TTC549 (cell line): Measurements from ENCODE around the gene STEAP1B.

ENCODE experiments used
- FAIRE-seq: peaks from 2 replicates; lab custom pipeline; 2012; peaks lifted over from hg19 to GRCh38; lab: Jason Lieb, UNC

The STEAP1B gene

DNA sequence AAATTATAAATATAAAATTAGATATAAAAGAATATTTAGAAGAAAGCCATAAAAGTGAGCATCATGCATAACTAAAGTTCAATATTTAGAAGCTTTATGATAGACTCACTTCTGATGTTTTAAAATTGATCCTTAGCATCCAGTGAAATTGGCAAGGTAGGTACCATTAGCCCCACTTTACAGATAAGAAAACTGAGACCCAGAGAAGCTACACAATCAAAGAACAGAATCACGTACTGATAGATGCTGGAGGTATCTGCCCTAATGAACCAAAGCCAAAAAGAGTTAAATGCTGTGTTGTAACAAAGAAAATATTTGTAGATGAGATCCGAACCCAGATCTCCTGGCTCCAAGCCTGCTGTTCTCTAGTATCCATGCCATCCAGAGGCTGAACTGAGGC is 100.4 kb downstream of the STEAP1B start:
- FAIRE-seq, result no peak

DNA sequence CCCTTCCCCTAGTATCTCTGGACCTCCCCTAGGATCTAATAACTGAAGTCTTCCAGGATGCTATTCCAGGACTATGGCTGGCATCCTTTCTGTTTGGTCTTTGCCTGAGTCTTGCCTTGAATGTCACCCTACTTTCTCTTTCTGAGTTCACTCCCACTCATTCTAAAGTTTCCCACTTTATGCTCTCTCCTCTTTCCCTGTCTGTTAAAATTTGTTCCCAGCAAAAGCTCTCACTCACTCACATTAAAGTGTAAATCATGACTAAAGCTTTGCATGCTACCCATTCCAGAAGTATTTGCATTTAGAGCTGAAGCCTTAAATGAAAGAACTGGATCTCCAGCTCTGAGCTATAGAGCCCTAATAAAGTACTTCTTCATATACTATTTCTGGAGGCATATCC is 100.9 kb downstream of the STEAP1B start:
- FAIRE-seq, result no peak

DNA sequence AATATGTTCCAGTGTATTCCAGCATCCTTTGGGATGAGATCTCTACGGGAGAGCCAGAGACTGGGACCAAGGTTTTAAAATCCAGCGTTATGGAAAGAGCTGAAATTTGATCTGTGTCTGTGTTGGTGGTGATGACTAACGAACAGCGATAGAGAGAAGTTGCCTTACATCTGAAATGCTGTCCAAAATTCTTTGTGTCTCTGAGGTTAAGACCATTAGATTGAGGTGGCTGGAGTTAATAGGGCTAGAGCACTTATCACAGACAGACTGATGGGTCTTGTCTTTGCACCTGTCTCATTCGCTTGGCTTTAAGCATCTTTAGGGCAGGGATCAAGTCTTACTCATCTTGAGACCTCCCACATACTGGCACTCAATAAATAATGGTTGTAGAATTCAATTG is 102.0 kb downstream of the STEAP1B start:
- FAIRE-seq, result no peak

DNA sequence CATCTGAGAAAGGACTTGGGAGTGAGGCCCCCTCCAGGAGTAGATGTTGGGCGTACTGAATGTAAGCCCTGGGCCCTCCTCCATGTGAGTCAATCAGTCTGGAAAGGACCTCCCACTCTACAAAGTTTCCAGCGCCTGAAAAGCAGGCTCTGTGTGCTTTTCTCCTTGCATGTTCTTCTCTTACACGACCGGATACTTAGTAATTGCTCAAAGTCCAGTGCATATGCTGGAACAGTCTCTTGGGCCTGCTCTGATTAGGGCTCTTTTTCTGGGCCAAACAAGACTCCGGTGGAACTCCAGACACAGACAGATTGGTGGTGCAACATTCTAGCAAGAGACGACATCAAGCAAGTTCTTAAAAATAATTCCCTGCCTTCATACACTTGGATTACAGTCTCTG is 104.8 kb downstream of the STEAP1B start:
- FAIRE-seq, result no peak

DNA sequence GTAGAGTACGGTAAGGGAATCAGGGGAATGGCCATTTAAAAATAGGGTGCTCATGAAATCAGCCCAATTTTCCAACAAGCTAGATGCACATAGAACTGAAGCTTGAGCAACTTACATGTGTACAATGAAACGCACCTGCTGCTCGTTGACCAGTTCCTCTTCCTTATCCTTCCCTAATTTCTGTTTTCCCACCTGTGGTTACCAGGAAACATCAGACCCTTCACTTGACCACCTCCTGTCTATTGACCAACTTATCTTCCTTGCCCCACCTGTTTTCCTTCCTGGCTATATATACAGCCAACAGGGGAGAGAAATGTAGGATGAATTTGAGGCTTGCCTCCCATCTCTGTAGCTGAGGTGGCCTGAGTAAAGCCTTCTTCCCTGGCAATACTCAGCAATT is 105.2 kb downstream of the STEAP1B start:
- no peak for FAIRE-seq

DNA sequence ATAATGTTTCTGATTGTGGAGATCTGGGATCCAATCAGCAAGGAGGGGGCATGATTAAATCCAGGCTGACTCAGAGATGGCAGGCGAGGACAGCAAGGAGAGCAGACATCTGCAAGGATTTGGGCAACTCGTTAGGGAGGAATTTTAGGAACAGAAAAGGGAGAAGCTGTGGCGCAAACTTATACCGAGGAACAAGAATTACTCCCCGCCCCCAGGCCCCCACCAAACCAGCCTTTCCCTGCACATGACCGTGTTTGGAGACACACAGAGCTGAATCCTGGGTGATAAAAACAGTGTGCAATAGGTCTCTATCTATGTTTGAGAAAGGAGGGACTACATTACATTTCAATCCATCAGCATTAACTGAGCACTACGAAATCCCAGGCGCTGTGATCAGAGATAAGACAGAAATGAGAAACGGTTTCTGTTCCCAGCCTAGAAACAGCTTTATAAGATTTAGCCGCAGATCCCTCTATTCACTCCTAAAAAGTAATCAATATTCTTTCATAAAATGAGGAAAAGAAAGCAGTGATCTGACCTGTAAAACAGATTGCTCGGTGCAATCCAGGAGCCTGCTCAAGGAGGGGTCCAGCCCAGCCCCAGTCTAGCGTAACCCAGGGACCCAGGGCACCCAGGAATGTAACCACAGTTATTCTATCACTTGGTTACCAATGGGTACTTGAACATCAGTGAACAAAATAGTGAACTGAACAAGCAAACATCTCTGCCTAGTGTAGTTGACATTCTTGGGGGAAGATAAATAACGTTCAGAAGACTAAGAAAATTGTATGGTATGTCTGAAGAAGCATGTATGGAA is 105.9 kb downstream of the STEAP1B start:
- no peak for FAIRE-seq

DNA sequence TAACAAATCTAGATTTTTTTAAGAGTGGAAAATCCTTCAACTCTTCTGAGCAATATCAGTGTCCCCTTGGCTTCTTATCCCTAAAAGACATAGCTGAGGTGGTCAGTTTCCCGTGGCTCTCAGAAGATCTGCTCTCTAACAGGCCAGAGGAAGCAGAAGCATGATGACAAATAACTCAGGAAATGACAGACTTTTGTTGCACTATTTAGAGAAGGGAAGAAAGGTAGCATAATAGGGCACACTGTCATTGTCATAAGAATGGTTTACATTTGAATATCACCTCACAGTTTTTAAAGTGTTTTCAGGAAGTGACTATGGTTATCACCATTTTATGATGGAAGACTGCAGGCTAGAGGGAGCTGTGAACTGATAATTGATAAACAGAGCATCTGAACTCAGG is 109.5 kb downstream of the STEAP1B start:
- FAIRE-seq, result no peak

DNA sequence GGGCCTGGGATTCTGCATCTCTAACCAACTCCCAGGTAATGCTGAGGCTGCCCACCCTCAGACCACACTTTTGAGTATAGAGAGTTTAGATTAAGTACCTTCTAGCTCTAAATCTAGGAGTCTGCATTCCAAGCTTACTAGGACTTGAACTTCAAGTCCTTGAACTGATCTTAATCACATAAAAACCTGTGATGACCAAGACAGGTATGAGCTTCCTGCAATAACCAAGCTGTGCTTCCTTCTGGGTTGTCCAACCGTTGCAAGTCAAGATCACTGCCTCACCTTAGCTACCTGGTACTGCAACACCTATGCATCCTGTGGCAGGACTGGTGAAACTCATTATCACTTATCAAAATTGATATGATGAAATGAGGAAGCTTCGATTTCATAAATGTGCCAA is 110.1 kb downstream of the STEAP1B start:
- FAIRE-seq, result no peak

DNA sequence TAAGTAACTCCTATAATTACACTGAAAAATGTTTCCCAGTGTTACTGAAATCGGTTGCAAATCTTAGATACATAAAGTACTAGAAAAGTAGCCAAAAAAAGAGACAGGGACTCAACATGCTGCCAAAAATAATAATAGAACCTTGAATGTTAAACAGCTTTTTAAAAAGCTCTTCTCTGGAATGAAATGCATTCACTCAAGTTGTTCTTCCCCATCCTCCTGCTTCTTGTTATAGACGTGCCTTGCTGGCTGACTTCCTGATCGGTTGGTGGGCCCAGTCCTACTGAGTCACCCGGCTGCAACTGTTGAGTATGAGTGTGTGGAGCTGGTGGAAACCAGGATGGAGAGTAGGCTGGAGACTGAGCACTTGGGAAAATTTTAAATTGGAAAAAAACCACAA is 112.4 kb downstream of the STEAP1B start:
- no peak for FAIRE-seq

DNA sequence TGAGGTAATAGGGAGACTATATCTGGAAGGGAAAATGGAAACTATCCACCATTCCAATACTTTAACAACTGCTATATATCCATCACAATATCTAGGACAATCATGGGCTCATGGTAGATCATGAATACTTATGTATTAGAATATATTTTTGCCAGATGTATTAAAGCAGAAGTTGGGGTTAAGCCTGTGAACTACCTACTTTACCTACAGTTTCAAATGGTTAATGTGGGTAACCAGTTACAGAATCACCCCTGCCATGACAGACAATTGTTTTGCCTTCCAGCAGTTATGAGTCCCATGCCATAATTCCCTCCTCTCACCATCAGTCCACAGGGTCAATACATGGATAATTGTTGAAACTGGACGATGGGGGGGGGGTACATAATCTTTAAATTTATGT is 113.1 kb downstream of the STEAP1B start:
- no peak for FAIRE-seq

DNA sequence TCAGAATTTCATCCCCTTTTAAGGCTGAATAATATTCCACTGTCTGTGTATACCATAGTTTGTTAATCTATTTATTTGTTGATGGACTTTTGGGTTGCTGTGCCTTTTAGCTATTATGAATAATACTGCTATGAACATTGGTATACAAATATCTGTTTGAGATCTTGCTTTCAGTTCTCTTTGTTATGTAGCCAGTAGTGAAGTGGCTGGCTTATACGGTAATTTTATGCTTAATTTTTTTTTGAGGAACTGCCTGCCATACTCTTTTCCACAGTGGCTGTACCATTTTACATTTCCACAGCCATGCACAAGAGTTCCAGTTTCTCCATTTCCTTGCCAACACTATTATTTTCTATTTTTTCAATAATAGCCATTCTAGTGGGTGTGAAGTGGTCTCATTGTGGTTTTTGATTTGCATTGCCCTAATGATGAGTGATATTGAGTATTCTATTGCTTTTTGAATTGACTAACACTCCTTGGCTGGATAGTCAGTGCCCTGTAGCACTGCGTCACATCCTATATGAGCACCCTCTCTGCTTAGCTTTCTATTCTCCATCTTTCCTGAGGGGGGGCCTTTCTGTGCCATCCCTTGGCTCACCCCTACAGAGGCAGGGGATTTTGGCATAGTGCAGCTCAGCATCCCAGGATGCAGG is 113.7 kb downstream of the STEAP1B start:
- no peak for FAIRE-seq

DNA sequence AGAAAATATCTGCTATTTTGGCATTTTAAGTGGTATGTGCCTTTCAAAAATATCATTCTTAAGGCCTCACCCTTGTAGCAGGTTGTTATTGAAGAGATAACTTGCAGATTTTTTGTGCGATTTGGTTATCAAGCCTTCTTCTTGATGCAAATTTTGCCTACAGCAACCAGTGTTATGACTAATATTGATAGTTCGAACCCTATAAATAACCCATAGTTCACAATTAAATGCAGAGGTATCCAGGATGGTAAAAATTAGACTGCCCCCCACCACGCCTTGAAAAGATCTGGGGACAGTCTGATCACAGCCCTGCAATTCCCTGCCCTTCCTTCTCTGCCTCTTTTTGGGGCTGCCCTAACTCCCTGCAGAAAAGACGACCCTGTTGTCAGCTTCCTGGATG is 114.7 kb downstream of the STEAP1B start:
- no peak for FAIRE-seq

DNA sequence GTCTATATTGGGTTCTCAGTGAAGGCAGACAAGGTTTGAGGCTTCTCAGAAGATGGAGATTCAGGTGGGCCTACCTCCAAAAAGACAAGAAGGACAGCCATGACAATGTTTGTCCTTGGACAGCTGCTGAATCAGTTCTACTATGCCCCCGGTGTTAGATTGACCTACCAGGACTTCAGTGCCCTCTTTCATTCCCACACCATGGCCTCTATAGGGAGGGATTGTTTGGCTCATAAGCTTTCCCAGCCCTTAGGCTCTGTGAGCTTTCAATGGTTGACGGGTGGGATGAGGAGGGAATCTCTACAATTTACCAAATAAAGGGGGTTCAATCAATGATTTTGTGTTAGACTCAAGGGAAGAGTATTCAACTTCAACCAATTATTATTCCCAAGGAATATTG is 119.7 kb downstream of the STEAP1B start:
- no peak for FAIRE-seq

DNA sequence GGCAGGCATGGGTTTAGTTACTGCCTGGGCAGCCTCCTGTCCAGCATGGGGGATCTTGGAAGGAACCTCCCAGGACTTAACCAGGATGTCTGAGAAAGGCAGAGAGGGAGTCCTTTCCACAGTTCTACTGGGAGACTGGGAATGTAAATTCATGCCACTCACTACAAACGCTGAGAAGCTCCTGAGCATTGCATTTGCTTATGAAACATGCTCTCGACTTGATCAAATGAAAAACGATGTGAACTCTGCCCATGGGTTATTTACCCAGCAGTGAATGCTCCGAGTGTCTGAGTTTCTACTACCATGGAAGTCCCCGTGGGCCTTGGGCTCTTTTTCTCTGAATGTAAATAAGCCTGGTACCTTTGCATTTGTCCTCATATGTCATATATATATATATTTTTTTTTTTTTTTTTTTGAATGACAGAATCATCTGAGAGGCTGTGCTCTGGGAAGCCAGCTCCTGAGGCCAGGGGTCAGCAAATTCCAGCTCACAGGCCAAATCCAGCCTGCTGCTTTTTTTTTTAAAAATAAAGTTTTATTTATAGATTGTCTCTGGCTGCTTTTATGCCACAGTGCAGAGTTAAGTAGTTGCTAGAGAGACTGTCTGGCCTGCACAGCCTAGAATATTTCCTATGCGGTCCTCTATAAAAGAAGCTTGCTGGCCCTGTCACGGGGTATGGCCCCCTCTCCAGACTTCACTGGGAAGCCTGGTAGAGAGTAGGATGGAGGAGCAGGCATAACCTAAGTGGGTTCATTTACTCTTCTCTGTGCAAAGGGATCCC is 121.6 kb downstream of the STEAP1B start:
- no peak for FAIRE-seq

DNA sequence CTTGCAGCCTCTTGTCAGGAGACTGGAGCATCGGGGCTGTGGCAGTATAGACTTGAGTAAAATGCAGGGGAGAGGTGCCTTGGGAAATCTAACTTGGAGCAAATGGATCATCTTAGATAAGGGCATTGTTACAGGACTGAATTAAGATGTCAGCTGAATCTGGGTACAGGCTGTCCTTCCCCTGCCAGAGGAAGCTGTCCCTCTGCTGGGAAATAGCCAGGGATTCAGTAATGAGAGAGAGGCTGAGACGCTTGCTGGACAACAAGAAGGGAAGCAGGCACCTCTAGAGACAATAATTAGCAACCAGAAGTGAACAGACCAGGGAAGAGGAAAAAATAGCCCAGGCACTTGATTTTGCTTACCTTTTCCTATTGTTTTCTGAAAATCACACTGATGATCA is 122.3 kb downstream of the STEAP1B start:
- FAIRE-seq, result no peak

DNA sequence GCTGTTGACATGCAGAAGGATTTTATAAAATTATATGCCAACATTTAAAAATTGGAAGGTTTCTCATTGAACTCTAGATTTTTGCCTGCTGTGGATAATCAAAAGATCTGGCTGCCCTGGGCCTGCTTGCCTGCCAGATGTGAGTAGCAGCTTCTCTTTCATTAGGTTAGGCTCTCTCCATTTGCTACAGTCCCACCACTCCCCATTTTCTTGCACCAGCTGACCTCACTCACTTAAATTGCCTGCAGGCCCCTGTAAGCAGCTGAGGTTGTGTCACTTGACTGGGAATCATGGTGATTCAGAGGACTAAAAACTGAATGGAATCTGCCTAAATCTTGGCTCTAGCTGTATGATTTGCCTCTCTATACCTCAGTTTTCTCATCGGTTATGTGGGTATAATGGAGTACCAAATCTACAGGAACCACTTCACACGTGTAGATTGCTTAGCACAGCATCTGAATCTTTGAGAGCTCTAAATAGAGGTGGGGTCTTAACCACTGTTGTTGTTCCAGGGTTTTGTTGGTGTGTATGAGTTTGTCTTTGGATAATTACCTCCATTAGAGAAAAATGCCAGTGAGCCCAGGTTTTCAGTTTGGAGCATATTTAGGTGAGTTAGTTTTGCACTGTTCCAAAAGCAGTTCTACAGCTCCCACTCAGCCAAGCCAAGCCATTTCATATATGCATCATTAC is 124.5 kb downstream of the STEAP1B start:
- FAIRE-seq, result no peak

DNA sequence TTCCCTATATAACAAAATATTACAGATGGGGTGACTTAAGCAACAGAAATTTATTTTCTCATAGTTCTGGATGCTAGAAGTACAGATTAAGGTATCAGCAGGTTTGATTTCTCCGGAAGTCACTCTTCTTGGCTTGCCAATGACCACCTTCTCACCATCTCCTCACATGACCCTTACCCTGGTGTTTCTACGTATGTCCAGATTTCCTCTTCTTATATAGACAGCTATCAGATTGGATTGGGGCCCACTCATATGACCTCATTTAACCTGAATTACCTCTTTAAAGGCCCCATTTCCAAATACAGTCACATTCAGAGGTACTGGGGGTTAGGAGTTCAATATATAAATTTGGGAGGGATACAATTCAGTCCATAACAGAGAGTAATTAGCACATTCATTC is 126.1 kb downstream of the STEAP1B start:
- no peak for FAIRE-seq

DNA sequence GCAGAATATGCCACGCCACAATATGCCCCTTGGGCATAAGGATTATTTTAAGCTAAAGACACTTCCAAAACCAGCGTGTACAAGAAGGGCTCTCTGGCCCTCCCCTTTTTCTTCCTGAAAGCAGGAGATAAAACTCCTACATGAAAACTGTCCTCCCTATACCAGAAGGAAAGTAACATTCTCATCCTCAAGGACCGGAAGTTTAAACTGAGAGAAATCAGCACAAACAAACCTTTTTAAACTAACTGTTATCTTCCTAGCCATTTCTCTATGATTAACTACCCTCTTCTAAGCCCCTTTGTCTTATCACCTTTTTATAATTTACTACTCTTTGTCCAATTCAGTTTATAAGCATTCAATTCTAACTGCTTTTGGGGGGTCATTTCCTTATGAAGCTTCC is 126.6 kb downstream of the STEAP1B start:
- FAIRE-seq, result no peak

DNA sequence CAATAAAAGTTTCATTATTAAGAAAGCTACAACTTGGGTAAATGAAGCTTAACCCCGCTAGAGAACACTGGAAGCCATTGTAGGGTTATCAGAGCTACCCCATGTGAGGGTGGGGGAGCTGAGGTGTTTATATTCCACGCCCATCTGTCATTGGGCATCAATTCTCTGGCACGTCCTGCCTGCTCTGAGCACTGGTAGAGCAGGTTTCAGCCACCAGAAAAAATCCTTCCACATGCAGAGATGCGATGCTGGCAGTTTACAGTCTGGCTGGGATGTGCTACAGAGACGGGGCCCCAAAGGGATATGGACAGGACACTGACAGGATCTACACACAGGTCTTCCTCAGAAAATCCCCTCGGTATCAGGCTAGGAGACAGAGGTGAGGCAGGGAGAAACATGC is 127.1 kb downstream of the STEAP1B start:
- FAIRE-seq, result no peak

DNA sequence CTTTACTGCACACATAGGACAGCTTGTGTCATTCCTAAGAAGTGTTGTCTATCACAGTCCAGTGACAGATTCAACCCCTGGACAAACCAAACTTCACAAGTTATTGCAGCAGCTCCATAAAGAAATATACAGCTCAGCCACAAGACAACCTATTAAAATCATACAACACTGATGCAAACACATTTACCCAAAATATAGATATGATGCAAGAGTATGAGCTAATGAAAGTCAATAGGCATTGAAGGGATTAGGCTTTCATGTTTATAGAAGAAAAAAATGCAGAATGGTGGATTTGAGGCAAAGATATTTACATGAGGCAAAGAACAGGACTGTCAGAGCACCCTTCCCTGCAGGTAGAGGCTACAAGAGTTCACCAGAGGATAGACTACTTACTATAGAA is 128.1 kb downstream of the STEAP1B start:
- FAIRE-seq, result no peak
